GF-D8 (cell line): Measurements from ENCODE around the gene SLC6A7.

Experiments used
- DNase-seq: peaks from one replicate; lab custom pipeline; 2025; lab: John Stamatoyannopoulos, UW

The SLC6A7 gene

GRCh38 chr5:150189728-150190502 lies at the start of gene SLC6A7:
Gene SLC6A7, plus strand, starts transcription at chr5:150190062. Its CDS starts 266 bp downstream, at chr5:150190328.
- DNase-seq = no peak

DNA sequence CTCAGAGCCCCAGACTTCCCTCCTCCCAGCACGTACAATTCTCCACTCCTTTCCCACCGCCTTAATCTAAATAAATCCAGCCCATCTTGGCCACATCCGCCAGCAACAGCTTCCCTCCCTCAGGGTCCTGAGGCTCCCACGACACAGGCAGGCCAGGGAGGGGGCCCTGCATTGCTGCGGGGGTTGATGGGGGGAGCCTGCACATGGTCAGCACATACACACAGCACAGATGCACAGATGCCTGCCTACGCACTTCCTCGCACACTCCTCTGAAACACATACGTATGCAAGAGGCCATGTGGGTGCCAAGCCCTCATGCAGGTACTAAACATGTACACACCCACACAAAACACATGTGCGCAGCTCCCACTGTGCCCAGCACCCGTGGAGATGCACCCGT lies 49.0 kb upstream of the SLC6A7 start:
- DNase-seq = no peak

- no peak for DNase-seq
Measured at GRCh38 chr5:150141544-150142184, 48.2 kb upstream of the SLC6A7 start.

- peak; percentile 31 for DNase-seq
Measured at GRCh38 chr5:150142185-150142958, 47.5 kb upstream of the SLC6A7 start.

DNA sequence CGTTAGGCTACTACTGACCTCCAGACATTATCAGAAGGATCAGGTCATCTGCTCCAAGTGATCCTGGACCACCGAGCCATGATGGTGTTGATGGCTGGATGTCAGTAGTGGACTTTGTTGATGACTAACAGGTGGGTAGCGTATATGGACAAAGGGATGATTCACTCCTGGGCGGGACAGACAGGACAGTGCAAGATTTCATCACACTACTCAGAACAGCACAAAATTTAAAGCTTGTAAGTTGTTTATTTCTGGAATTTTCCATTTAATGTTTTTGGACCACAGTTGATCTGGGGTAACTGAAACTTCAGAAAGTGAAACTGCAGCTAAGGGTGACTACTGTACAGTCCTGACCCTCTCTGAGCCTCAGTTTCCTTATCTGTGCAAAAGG lies 46.9 kb upstream of the SLC6A7 start:
- DNase-seq = no peak

GRCh38 chr5:150143350-150144245 lies 46.3 kb upstream of the SLC6A7 start:
- DNase-seq = no peak

DNA sequence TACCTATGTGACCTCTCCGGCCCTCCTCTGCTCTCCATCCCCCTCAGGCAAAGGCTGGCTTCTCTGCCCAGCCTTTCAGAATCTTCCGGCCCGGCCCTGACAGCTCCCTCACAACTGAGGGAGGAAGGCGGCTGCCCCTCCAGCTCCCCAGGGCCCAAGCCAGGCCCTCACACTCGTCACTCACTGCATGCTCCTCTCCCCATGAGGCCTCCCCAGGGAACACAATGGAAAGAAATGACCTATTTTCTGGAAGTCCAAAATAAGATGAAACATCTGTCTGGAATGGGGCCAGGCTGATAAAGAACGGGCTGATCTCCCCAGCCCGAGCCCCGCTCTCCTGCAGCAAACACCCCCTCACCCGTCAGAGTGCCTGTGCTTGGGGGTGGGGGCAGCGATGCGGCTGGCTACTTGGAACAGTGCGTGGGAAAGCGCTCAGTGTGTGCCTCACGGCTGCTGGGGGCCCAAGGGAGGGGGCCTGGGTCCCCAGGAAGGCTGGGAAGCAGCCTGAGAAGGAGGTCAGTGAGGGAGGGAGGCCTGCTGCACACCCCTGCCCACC lies 45.5 kb upstream of the SLC6A7 start:
- no peak for DNase-seq

- DNase-seq = no peak
Measured at GRCh38 chr5:150144879-150145278, 45.0 kb upstream of the SLC6A7 start.

DNA sequence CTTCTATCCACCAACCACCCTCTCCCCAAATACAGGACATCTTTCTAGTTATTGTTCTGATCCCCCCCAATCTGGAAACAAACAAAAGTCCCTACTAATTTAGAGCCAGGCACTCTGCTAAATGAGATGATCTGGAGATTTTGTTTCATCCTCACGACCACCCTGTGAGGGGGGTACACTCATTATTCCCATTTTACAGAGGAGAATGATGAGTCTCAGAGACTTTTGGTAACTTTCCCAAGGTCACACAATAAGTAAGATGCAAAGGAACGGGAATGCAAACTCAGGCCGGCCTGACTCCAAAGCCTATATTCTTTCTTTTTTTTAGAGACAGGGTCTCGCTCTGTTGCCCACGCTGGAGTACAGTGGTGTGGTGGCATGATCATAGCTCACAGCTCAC lies 43.6 kb upstream of the SLC6A7 start:
- DNase-seq = no peak

- no peak for DNase-seq
Measured at GRCh38 chr5:150146862-150147601, 42.8 kb upstream of the SLC6A7 start.

DNA sequence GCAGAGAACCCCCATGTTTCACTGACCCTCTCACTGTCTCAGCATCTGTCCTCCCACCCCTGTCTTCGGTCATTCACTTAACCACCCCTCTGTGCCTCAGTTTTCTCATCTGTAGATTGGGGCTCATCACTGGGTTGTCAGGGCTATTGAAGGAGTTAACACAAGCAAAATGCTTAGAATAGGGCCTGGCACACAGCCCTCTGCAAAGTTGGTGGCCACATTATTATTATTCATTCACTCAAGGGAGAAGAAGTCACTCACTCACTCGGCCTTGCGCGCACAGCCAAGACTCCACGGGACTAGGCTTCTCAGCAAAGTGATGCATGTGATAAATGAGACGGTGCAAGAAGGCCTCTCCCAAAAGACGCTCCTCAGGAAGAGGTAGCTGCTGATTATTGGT lies 42.2 kb upstream of the SLC6A7 start:
- DNase-seq = no peak

DNA sequence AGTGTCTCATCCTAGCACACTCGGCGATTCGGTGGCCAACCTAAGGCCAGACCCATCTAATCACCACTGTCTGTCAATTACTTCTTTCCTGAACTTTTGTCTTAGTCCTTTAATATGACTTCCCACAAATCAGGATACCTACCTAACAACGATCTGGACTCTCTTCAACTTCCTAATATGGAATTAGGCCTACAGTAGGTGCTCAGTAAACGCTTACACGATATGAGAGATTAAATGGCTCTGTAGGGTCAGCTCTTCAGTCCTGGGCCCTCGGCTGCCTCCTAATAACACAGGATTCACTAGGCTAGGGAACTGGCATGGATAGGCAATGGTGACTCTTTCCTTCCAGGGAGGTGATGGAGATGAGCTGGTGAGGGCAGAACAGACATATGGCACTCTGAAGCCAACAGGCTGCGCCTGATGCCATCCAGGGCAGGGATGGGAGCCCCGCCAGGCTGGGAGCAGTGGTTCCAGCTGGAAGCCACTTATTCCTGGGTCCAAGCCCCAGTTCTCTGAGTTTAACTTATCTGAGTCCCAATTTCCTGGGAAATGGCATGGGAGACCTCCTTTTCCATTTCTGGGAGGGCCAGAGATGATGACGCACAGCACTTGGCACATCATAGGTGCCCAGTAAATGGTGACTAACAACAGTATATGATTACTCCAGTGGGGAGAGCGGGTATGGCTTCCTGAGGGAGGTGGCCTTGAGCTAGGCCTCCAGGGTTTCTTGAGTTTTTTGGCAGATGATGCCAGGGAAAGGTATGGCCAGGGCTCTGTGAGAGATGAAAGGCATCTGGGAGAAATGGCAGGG lies 41.5 kb upstream of the SLC6A7 start:
- no peak for DNase-seq

- no peak for DNase-seq
Measured at GRCh38 chr5:150149618-150150017, 40.2 kb upstream of the SLC6A7 start.

DNA sequence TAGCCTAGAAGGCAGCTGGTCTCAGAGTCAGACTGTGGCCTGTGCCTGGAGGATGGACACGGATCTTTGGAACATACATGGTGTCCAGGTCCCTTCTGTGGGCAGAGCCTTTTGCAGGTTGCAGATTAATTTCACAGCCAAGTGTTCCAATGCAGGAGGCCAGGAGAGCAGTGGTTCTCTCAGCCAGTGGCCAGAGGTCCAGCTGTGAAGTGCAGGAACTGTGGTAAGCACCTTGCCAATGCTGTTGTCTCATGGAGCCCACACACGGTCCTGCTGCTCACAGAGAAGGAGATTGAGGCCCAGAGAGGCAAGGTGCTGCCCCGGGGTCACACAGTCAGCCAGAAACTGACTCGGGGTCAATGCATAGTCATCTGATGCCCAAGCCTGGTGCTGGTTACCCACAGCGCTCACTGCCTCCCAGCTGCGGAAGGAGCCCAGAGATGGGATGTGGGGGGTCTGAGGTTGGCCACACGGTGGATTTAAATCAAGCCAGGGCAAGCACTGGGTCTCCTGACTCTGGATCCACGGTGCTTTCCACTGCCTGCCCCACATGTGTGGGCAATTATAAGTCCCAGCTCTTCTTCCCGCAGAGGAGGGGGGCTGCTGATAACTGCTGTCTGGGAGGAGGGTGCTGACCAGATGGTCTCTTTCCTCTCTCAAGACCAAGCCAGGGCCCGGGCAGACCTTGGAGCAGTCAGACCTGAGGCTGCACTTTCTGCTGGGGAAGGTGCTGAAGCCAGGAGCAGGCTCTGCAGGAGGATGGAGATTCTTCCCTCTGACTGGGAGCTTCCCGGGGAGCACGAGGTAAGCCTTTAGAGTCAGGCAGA lies 37.0 kb upstream of the SLC6A7 start:
- no peak for DNase-seq

DNA sequence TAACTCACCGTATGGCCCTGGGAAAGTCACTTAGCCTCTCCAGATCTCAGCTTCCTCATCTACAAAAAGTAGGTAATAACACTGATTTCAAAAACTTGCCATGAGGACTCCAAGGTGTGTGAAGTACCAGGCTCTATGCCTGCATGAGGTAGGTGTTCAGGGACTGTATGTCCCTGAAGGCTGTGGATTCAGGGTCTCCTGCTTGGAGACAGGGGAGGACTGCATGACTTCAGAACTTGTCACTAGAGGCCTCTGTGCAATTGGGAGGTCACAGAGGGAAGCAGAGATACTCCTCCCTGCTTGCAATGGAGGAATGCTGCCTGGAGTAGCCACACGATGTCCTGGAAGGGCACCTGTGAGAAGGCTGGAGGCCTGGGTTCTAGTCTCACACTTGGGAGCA lies 36.4 kb upstream of the SLC6A7 start:
- no peak for DNase-seq

DNA sequence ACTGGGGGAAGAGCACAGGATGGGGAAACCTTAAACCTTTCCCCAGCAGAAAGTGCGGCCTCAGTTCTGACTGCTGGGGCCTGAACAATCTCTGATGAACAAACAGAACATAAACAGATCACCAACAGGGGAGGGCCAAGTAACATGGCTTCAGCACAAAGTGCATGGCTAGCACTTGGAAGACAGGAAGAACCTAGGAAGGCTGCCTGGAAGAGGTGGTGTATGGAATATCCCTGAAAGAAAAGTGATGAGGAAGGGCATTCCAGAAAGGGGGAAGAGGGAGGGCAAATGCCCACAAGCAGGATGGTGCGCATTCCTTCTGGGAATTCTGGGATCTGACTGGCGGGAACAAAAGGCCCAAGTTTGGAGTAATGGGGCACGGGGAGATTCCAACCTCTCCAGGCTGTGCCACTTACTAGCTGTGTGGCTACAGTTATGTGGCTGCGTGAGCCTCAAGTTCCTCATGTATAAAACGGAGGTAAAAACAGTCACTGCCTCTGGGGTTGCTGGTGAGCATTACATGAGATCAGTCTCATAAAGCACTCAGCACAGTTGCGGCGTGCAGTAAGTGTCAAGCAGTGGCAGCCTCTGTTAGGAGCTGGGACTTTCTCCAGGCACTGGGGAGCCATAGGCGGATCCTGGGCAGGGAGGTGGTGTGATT lies 35.8 kb upstream of the SLC6A7 start:
- no peak for DNase-seq

GRCh38 chr5:150154618-150155128 lies 35.2 kb upstream of the SLC6A7 start:
- DNase-seq = no peak

DNA sequence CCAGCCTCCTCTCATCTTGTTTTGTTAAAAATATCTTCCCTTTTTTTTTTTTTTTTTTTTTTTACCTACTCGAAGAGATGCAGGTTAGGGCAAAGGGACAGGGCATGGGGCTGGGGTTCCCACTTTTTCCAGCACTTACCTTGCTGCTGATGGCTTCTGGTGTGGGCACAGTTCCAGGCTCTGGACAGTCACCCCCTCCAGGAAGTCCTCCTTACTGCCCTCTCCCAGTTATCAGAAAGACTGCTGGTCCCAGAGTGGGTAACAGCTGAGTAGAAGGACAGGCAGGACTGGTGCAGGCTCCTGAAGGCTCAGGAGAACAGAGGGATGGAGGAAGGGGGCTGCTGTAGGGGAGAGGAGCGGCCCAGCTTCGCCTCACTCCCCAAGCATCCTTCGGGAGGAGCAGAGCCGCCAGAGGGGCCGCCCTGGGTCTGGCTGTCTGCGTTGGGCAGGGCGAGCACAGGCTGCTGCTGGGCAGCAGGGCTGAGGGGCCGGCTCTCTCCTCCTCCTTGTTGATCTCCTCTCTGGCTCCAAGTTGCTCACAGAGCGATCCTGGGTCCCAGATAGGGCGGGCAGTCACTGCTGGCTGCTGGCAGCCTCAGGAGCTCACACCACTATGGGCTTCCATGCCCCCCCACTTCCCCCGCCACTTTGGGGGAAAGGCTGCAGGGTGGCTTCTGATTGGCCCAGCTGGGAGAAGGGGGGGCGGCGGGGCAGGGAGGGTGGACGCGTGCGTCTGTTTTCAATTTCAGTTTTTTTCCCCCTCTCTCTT lies 34.4 kb upstream of the SLC6A7 start, which contains the start of gene PDGFRB:
PDGFRB (minus strand) TSS at position 588 of the 769 bp plus-strand sequence. CDS start 18,798 bp downstream, outside the sequence.
- no peak for DNase-seq
